Trophoblast cell (in vitro differentiated cells and primary cell): ENCODE results near the gene ZNF594. TPM values are rescaled to one million over a fixed set of nuclear protein-coding genes. Genes with fewer than 3 reads are reported as not detected.
"Not testable (repeated sequence)": the region's sequence is repeated elsewhere in the genome, so short reads cannot be mapped to it uniquely, and the experiment has no call there.

Source experiments
- DNase-seq, 2 donors: peaks; one replicate each; pipeline ENCODE4 v3.0.0-alpha.2; 2016
- H2AFZ ChIP-seq: 2 replicates; pipeline ENCODE4 v1.6.1; 2013; ENCODE audit warnings: low read length, moderate library complexity, mild to moderate bottlenecking; ENCODE audit not compliant: insufficient read depth, poor library complexity
- H2AK5ac ChIP-seq: 2 replicates; pipeline ENCODE4 v1.6.1; 2013; ENCODE audit warnings: mild to moderate bottlenecking, low read length
- H2BK120ac ChIP-seq: 2 replicates; pipeline ENCODE4 v1.6.1; 2013; ENCODE audit warnings: low read length, mild to moderate bottlenecking, moderate library complexity; ENCODE audit not compliant: insufficient read depth, poor library complexity
- H2BK12ac ChIP-seq: 2 replicates; pipeline ENCODE4 v1.6.1; 2013; ENCODE audit warnings: mild to moderate bottlenecking, low read length, moderate library complexity
- H2BK5ac ChIP-seq: 2 replicates; pipeline ENCODE4 v1.6.1; 2013; ENCODE audit warnings: low read length, low read depth, moderate library complexity, mild to moderate bottlenecking; ENCODE audit not compliant: poor library complexity
- H3K14ac ChIP-seq: 2 replicates; pipeline ENCODE4 v1.6.1; 2013; ENCODE audit warnings: mild to moderate bottlenecking, low read length
- H3K18ac ChIP-seq: 2 replicates; pipeline ENCODE4 v1.6.1; 2013; ENCODE audit warnings: mild to moderate bottlenecking, low read length
- H3K23ac ChIP-seq: 2 replicates; pipeline ENCODE4 v1.6.1; 2013; ENCODE audit warnings: low read length
- H3K27ac ChIP-seq: 2 replicates; pipeline ENCODE4 v1.5.1; 2013; ENCODE audit warnings: low read depth, mild to moderate bottlenecking, inconsistent platforms, low read length, moderate library complexity
- H3K27me3 ChIP-seq: 2 replicates; pipeline ENCODE4 v1.6.1; 2013; ENCODE audit warnings: inconsistent platforms, mild to moderate bottlenecking, low read length, moderate library complexity; ENCODE audit not compliant: insufficient read depth
- H3K36me3 ChIP-seq, 2 experiments: 1 replicate in 1 of 2; 2 replicates in 1 of 2; pipeline ENCODE4 v1.6.1; 2013; ENCODE audit warnings: low read length in 2 of 2, mild to moderate bottlenecking in 2 of 2, moderate library complexity in 1 of 2; ENCODE audit not compliant: insufficient read depth in 2 of 2, control insufficient read depth in 1 of 2
- H3K4ac ChIP-seq: 2 replicates; pipeline ENCODE4 v1.6.1; 2013; ENCODE audit warnings: low read depth, mild to moderate bottlenecking, low read length, moderate library complexity
- H3K4me1 ChIP-seq, 2 experiments: 1 replicate in 1 of 2; 2 replicates in 1 of 2; pipeline ENCODE4 v1.6.1; 2013; ENCODE audit warnings: low read length in 2 of 2, mild to moderate bottlenecking in 2 of 2, moderate library complexity in 1 of 2; ENCODE audit not compliant: insufficient read depth in 2 of 2, control insufficient read depth in 1 of 2
- H3K4me2 ChIP-seq: 2 replicates; pipeline ENCODE4 v1.6.1; 2013; ENCODE audit warnings: inconsistent platforms, mild to moderate bottlenecking, low read length, moderate library complexity
- H3K4me3 ChIP-seq: 2 replicates; pipeline ENCODE4 v1.5.1; 2013; ENCODE audit warnings: mild to moderate bottlenecking, low read depth, low read length, inconsistent platforms
- H3K79me1 ChIP-seq: one replicate; pipeline ENCODE4 v1.6.1; 2013; ENCODE audit warnings: low read length
- H3K79me2 ChIP-seq: 2 replicates; pipeline ENCODE4 v1.6.1; 2013; ENCODE audit warnings: low read length, mild to moderate bottlenecking; ENCODE audit not compliant: control insufficient read depth, insufficient read depth, poor library complexity
- H3K9ac ChIP-seq: 2 replicates; pipeline ENCODE4 v1.6.1; 2013; ENCODE audit warnings: mild to moderate bottlenecking, low read length
- H3K9me3 ChIP-seq: 2 replicates; pipeline ENCODE4 v1.6.1; 2013; ENCODE audit warnings: low read depth, mild to moderate bottlenecking, control low read depth, inconsistent platforms, low read length; ENCODE audit not compliant: insufficient read depth
- H4K12ac ChIP-seq: 2 replicates; pipeline ENCODE4 v1.6.1; 2013; ENCODE audit warnings: low read depth, mild to moderate bottlenecking, low read length, moderate library complexity
- H4K8ac ChIP-seq: 2 replicates; pipeline ENCODE4 v1.6.1; 2013; ENCODE audit warnings: low read depth, mild to moderate bottlenecking, low read length, moderate library complexity
- H4K91ac ChIP-seq: one replicate; pipeline ENCODE4 v1.6.1; 2013; ENCODE audit warnings: low read depth, mild to moderate bottlenecking, low read length, moderate library complexity
- WGBS: extraction: QIAGEN DNeasy Blood & Tissue Kit; methylation state at CpG from one replicate; pipeline ENCODE4 v1.1.7; 2013; ENCODE audit warnings: missing lambda C conversion rate; ENCODE audit not compliant: insufficient read length, insufficient coverage; ENCODE audit errors: extremely low coverage; 5-methylcytosine and 5-hydroxymethylcytosine counted together
- polyA plus RNA-seq: library from polyadenylated mRNA; stranded (reverse); fragments of 200-250 nt; gene quantifications from 2 replicates; pipeline ENCODE4 v1.2.3, GENCODE V29; 2013

Gene ZNF594
- 2.3 and 2.5 TPM in 2 replicates for polyA plus RNA-seq

DNA sequence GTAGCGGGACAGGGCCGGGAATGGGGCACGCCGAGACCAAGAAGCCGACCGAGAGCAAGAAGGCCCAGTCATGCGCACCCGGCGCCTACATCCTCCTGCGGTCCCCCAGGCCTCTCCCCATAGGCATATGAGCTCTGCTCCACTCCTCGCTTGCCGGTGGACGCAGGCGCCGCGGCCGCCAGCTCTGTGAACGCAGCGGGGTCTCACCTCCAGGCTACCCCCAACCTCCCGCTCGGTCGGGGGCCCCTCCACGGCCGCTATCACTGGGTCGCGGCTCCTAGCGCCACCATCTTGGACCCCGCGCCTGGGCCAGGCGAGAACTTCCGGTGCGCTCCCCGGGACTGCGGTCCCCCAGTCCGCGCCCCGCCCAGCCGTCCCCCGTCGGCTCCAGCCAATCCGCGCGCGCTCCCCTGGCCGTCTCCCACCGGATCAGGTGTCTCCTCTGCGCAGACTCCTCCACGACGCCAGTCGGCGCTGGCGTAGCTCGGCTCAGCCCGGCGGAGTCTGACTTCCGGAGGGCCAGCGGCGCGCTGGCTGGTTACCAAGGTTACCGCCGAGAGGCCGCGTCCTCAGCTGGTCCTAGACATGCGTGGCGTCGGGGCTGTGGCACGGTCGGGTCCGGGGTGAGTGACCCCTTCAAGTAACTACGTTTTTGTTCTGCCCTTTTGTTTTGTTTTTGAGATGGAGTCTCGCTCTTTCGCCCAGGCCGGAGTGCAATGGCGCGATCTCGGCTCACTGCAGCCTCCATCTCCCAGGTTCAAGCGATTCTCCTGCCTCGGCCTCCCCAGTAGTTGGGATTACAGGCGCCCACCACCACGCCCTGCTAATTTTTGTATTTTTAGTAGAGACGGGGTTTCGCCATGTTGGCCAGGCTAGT is at the start of gene ZNF594:
ZNF594 (minus strand) TSS at position 328 of the 877 bp plus-strand sequence. CDS start 7,612 bp downstream, outside the sequence.
- peak within 1 kb of the TSS; percentile 79 for H4K8ac ChIP-seq
- H3K14ac ChIP-seq: peak within 1 kb of the TSS; percentile 31
- H4K12ac ChIP-seq: peak within 1 kb of the TSS; percentile 43
- peak within 1 kb of the TSS; percentile 16 for H3K4ac ChIP-seq
- no CpG with 5 or more reads among the region's 82 CpGs for WGBS
- H3K9me3 ChIP-seq: peaks cover 7% of the 10 kb centered on the region
- H2BK120ac ChIP-seq: no peak within 1 kb of the TSS
- H2AK5ac ChIP-seq: no peak within 1 kb of the TSS
- peaks cover 2% of the 10 kb centered on the region for H3K79me2 ChIP-seq
- H3K18ac ChIP-seq: peak within 1 kb of the TSS; percentile 24
- peak within 1 kb of the TSS; percentile 22 for H4K91ac ChIP-seq
- H3K27ac ChIP-seq: no peak within 1 kb of the TSS
- peak within 1 kb of the TSS; percentile 56 for H2AFZ ChIP-seq
- H3K4me3 ChIP-seq: peak within 1 kb of the TSS; percentile 91
- DNase-seq: peak; percentile 89 to 96
- H2BK12ac ChIP-seq: no peak within 1 kb of the TSS
- peak within 1 kb of the TSS; percentile 89 for H3K9ac ChIP-seq
- H2BK5ac ChIP-seq: no peak within 1 kb of the TSS
- no peaks in the 10 kb centered on the region for H3K27me3 ChIP-seq
- H3K23ac ChIP-seq: no peak within 1 kb of the TSS
- H3K36me3 ChIP-seq: peaks cover 5% of the 10 kb centered on the region in 2 experiments
- H3K4me2 ChIP-seq: peak within 1 kb of the TSS; percentile 75
- no peaks in the 10 kb centered on the region for H3K4me1 ChIP-seq
- H3K79me1 ChIP-seq: peaks cover 5% of the 10 kb centered on the region

DNA sequence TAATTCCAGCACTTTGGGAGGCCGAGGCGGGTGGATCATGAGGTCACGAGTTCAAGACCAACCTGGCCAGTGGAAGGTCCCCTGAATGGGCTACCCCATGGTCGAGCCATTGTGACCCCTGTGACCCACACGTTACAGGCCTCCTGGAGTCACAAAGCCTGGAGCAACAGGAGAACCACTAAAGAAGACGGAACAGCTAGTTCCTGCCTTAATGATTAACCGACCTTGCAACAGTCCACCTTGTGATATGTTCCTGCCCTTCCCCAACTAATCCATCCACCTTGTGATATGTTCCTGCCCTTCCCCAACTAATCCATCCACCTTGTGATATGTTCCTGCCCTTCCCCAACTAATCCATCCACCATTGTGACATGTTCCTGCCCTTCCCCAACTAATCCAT is 48.1 kb upstream of the ZNF594 start:
- not testable (repeated sequence) for H4K12ac ChIP-seq, H2BK12ac ChIP-seq, H2AK5ac ChIP-seq, H3K79me1 ChIP-seq, H3K4me3 ChIP-seq, H3K14ac ChIP-seq, H3K79me2 ChIP-seq, H3K9me3 ChIP-seq, H2BK5ac ChIP-seq, H3K27ac ChIP-seq, H3K18ac ChIP-seq, H3K36me3 ChIP-seq, H3K9ac ChIP-seq, H2AFZ ChIP-seq, DNase-seq, H4K91ac ChIP-seq, H3K27me3 ChIP-seq, H2BK120ac ChIP-seq, H3K4ac ChIP-seq, H3K4me1 ChIP-seq, H3K23ac ChIP-seq, H4K8ac ChIP-seq, H3K4me2 ChIP-seq
- WGBS: no CpG with 5 or more reads among the region's 7 CpGs

DNA sequence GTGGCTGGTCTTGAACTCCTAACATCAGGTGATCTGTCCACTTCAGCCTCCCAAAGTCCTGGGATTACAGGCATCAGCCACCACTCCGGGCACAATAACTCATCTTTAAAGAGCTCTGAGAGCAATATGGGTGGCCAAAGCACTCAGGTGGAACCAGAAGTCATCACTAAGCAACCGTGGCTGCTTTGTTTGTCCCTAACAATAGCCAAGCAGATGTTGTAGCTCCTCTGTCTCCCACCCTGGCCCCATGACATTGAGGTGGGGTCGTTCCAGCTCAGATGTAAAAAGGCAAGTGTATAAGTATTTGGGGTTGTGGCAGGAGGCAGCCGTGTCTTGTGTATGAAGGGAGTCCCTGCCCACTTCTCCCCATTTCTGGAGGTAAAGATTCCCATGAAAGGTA is 46.7 kb upstream of the ZNF594 start:
- Histone ChIP-seq H2BK120ac (no peak overlapping the region), H3K27me3 (no peaks in the 10 kb centered on the region), H4K12ac (no peak overlapping the region), H2BK5ac (no peak overlapping the region), H3K18ac (no peak overlapping the region), H3K4me2 (no peak overlapping the region), H3K79me1 (no peaks in the 10 kb centered on the region), H2AFZ (no peak overlapping the region), H4K91ac (no peak overlapping the region), H3K23ac (no peak overlapping the region), H3K14ac (no peak overlapping the region), H3K9me3 (peaks cover 3% of the 10 kb centered on the region), H3K9ac (no peak overlapping the region), H3K27ac (no peak overlapping the region), H3K4me3 (no peak overlapping the region), H3K4me1 (no peaks in the 10 kb centered on the region), H3K4ac (no peak overlapping the region), H2AK5ac (no peak overlapping the region), H4K8ac (no peak overlapping the region), H3K36me3 (no peaks in the 10 kb centered on the region), H2BK12ac (no peak overlapping the region), H3K79me2 (no peaks in the 10 kb centered on the region)
- DNase-seq: no peak
- no CpG with 5 or more reads among the region's 4 CpGs for WGBS

DNA sequence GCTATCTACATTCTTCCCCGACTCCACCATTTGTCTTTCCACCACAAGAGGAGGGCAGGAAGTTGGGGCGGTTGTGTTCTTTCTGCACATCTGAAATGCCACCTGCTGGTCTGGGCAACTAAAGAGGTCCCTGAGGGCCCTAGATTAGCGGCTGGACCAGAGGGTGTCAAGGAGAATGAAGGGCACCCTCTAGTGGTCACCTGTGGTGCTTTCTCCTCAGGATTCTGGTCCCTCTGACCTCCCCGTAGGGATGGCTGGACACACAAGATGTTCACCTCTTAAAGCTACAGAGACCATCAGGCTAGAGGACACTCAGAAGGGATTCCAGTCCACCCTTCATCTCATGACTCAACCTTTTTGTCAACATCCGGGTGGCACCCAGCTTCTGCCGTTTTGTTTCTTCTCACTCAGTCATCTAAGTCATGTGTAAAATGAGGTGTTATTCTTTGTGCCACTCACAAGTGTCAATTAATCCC is 45.9 kb upstream of the ZNF594 start:
- Histone ChIP-seq H3K4ac (no peak overlapping the region), H3K9me3 (peaks cover 3% of the 10 kb centered on the region), H4K91ac (no peak overlapping the region), H3K27me3 (no peaks in the 10 kb centered on the region), H3K4me2 (no peak overlapping the region), H3K18ac (no peak overlapping the region), H3K14ac (no peak overlapping the region), H2AFZ (no peak overlapping the region), H3K4me1 (no peaks in the 10 kb centered on the region), H3K23ac (no peak overlapping the region), H4K8ac (no peak overlapping the region), H4K12ac (no peak overlapping the region), H2BK5ac (no peak overlapping the region), H3K36me3 (no peaks in the 10 kb centered on the region), H3K79me2 (no peaks in the 10 kb centered on the region), H3K4me3 (no peak overlapping the region), H2AK5ac (no peak overlapping the region), H3K27ac (no peak overlapping the region), H3K9ac (no peak overlapping the region), H2BK12ac (no peak overlapping the region), H2BK120ac (no peak overlapping the region), H3K79me1 (no peaks in the 10 kb centered on the region)
- no CpG with 5 or more reads among the region's 6 CpGs for WGBS
- peak; percentile 83 to 95 for DNase-seq
